AG10803 (cell line): Measurements from ENCODE around the gene FCHSD2.
A peak's percentile ranks its signal among the peaks of the same experiment; 100 is the strongest.

Source experiments
- DNase-seq: peaks from one replicate; pipeline ENCODE4 v3.0.0; 2010; ENCODE audit warnings: low read depth
- H3K4me3 ChIP-seq: 2 replicates; pipeline ENCODE4 v1.5.1; 2011; ENCODE audit warnings: mild to moderate bottlenecking, low read length, control low read depth
- TF ChIP-seq, protein P1 (sequence below): conservative IDR thresholded peaks from 2 replicates; pipeline ENCODE4 v1.5.1; 2011; ENCODE audit warnings: mild to moderate bottlenecking, low read length, control low read depth, inconsistent platforms

Gene FCHSD2

DNA sequence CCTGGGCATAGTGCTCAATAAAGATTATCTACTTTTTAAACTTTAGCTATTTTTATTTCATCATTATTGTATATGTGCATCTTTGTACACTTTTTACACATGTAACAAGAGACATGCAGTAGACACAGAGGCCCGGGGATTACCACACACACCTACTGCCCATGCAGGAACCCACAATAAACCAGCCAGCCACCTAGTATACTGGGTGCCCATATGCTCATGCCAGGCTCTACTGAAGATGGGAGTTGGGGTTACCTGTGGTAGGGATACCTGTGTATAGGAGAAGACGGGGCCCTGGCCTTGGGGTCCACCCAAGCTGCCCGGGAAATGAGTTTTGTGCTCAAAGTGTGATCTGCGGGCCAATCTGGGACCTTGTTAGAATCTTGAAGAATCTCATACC is 44.8 kb upstream of the FCHSD2 start:
- TF ChIP-seq, protein P1, sequence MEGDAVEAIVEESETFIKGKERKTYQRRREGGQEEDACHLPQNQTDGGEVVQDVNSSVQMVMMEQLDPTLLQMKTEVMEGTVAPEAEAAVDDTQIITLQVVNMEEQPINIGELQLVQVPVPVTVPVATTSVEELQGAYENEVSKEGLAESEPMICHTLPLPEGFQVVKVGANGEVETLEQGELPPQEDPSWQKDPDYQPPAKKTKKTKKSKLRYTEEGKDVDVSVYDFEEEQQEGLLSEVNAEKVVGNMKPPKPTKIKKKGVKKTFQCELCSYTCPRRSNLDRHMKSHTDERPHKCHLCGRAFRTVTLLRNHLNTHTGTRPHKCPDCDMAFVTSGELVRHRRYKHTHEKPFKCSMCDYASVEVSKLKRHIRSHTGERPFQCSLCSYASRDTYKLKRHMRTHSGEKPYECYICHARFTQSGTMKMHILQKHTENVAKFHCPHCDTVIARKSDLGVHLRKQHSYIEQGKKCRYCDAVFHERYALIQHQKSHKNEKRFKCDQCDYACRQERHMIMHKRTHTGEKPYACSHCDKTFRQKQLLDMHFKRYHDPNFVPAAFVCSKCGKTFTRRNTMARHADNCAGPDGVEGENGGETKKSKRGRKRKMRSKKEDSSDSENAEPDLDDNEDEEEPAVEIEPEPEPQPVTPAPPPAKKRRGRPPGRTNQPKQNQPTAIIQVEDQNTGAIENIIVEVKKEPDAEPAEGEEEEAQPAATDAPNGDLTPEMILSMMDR: no peak
- no peak for DNase-seq
- H3K4me3 ChIP-seq: no peak overlapping the region

DNA sequence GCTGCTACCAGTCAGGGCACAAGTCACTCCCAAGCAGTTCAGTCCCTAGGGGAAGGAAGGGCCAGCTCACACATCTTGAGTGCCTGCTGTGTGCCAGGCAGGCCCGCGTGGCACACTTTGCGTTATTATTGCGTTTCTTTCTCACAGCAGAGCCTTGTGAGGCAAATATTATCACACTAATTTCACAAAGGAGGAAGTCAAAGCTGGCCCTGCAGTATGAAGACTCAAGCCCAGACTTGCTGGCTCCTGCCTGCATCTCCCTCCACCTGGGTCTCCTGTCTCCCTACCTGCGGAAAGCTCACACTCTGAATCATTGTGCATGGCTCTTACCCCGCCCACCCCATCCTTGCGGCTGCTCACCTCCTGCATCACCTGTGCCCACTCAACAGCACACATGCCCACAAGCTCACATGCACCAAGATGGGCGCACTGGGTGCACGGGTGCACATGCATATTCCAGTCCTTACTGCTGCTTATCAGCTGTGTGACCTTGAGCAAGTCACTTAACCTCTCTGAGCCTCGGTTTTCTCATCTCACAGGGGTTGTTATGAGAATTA is 44.3 kb upstream of the FCHSD2 start:
- TF ChIP-seq, protein P1: no peak
- no peak for DNase-seq

DNA sequence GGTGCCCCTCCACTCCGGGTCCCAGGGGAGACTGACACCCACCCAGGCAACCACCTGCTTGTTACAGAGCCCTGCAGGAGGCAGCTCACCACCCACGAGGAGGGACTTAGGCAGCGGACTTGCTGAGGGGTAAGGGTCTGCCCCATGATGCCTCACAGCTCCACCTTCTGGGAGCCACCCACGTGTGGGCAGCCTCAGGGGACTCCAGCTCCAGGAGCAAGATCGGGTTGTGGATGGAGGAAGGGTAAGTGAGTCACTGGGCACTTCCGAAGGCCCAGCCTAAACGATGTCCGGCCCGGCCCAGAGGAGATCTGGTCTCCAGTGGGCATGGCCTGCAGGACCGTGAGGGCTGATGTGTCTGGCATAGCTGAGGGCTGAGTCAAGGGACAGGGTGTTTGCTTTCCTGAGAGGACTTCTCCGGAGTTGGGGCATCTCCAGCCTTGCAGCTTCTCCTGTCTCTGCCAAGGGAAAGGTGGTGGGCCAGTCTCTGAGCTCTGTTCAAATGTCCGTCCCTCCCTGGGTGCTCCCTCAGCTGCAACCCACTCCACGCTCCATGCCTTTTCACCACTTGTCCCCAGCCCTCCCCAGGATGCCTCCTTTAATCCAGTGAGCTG is 43.7 kb upstream of the FCHSD2 start:
- TF ChIP-seq, protein P1: no peak
- H3K4me3 ChIP-seq: no peak overlapping the region
- DNase-seq: peak; percentile 87

More for the DNA sequence above, 44.3 kb upstream of the FCHSD2 start:
- H3K4me3 ChIP-seq: no peak overlapping the region

DNA sequence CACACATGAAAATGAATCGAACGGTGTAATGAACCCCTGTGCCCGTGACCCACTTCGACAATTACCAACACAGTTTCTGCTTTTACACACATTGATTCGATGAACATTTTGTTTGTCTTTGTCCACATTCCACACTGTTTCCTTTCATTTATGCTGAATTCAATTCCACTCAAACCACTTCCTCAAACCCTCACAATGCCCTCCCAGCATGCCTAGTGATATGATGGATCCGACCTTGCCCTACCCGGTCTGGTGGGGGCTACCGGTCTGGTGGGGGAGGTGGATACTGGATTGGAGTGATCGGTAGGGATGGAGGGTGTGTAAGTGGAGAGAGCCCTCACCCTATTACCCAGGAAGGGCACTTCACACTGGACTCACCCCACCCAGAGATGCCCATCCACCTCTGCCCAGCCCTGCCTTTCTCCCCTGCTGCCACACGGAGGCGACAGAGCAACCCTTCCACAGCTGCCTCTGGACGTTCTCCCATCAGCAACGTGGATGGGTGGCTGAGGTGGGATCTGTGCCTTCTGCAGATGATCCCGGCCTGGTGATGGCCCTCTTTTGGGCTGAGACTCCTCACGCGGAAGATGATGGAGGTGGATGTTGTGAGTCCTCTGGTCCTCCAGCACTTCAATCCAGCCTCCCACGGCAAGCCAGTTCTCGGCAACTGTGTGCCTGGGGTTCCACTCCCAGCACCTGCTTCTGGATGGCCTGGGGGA is 43.0 kb upstream of the FCHSD2 start:
- H3K4me3 ChIP-seq: no peak overlapping the region
- TF ChIP-seq, protein P1: peak; percentile 94
- peak; percentile 53 for DNase-seq

DNA sequence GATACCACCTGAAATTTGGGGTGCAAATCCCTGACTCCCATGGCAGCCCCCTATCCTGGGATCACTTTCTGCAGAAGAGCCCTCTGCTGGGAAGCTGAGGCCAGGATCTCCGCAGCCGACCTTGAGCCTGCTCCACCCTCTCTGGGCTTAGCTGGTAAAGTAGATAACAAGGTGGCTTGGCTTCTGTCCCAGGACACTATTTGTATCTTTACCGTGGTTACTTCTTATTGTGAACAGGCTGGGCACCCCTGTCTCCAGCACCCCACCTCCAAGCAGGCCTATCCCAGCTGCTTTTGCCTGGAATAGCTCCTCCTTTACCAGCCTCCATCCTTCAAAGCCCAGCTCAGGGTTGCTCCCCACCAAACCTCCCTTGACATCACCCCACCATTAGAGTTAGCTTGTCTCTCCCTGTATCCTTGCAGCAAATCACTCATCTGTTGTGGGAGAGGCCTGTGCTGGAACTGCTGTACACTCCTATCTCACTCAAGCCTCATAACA is 40.8 kb upstream of the FCHSD2 start:
- TF ChIP-seq, protein P1: no peak
- no peak overlapping the region for H3K4me3 ChIP-seq
- no peak for DNase-seq

DNA sequence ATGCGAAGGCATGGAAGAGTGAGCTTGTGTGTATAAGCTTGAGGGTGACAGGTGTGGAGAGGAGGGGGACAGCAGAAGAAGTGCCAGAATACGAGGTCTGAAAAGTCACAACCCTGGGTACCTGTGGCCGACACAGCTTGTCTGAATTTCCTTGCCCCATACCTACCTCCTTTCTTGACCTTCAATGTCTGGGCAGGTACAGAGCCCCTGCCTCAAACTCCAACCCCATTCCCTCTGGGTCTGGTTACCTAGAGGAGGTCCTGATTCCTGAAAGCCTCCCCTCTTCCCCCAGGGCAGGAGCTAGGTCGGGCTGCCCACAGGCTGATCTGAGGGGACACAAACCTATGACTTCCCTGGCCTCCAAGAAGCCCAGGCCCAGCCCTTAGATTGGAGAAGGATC is 36.6 kb upstream of the FCHSD2 start:
- DNase-seq: no peak
- TF ChIP-seq, protein P1: no peak

More for the DNA sequence above, 36.6 kb upstream of the FCHSD2 start:
- H3K4me3 ChIP-seq: no peak overlapping the region
